Measurements from ENCODE around the gene ARHGEF10L. TPM values are rescaled to one million over a fixed set of nuclear protein-coding genes. Genes with fewer than 3 reads are reported as not detected.

The ARHGEF10L gene
- total RNA-seq, 1 donor from 2014 or later: 24.0 TPM

GRCh38 chr1:17637055-17637454 lies 97.6 kb downstream of the ARHGEF10L start:
- no peak for TF ChIP-seq CTCF (IDR thresholded peaks at IDR 0.05)
- H3K27ac Mint-ChIP-seq (ENCODE audit: unreplicated experiment): no peak overlapping the region
- H3K36me3 Mint-ChIP-seq (ENCODE audit: unreplicated experiment): peaks cover 53% of the 10 kb centered on the region
- H3K27me3 Mint-ChIP-seq (ENCODE audit: unreplicated experiment): no peaks in the 10 kb centered on the region
- H3K9me3 Mint-ChIP-seq (ENCODE audit: unreplicated experiment): no peaks in the 10 kb centered on the region
- no peak for DNase-seq (ENCODE audit: extremely low spot score, unreplicated experiment)
- H3K4me1 Mint-ChIP-seq (ENCODE audit: unreplicated experiment): peaks cover 30% of the 10 kb centered on the region
- H3K4me3 Mint-ChIP-seq (ENCODE audit: unreplicated experiment): no peak overlapping the region

- H3K4me3 Mint-ChIP-seq (ENCODE audit: unreplicated experiment): no peak overlapping the region
- H3K9me3 Mint-ChIP-seq (ENCODE audit: unreplicated experiment): no peaks in the 10 kb centered on the region
- peaks cover 47% of the 10 kb centered on the region for H3K36me3 Mint-ChIP-seq (ENCODE audit: unreplicated experiment)
- TF ChIP-seq CTCF (IDR thresholded peaks at IDR 0.05): no peak
- no peaks in the 10 kb centered on the region for H3K27me3 Mint-ChIP-seq (ENCODE audit: unreplicated experiment)
- no peak for DNase-seq (ENCODE audit: extremely low spot score, unreplicated experiment)
- H3K4me1 Mint-ChIP-seq (ENCODE audit: unreplicated experiment): peaks cover 8% of the 10 kb centered on the region
- H3K27ac Mint-ChIP-seq (ENCODE audit: unreplicated experiment): no peak overlapping the region
Measured at GRCh38 chr1:17639703-17640340, 100.3 kb downstream of the ARHGEF10L start.

- H3K9me3 Mint-ChIP-seq (ENCODE audit: unreplicated experiment): no peaks in the 10 kb centered on the region
Measured at GRCh38 chr1:17640393-17640792, 100.9 kb downstream of the ARHGEF10L start.

GRCh38 chr1:17640975-17641374 lies 101.5 kb downstream of the ARHGEF10L start:
- no peaks in the 10 kb centered on the region for H3K9me3 Mint-ChIP-seq (ENCODE audit: unreplicated experiment)
- no peak overlapping the region for H3K27ac Mint-ChIP-seq (ENCODE audit: unreplicated experiment)
- H3K4me3 Mint-ChIP-seq (ENCODE audit: unreplicated experiment): no peak overlapping the region
- H3K27me3 Mint-ChIP-seq (ENCODE audit: unreplicated experiment): no peaks in the 10 kb centered on the region
- H3K36me3 Mint-ChIP-seq (ENCODE audit: unreplicated experiment): peaks cover 43% of the 10 kb centered on the region
- TF ChIP-seq CTCF (IDR thresholded peaks at IDR 0.05): no peak
- H3K4me1 Mint-ChIP-seq (ENCODE audit: unreplicated experiment): peaks cover 3% of the 10 kb centered on the region
- DNase-seq (ENCODE audit: extremely low spot score, unreplicated experiment): no peak

More at GRCh38 chr1:17640393-17640792, 100.9 kb downstream of the ARHGEF10L start:
- H3K4me1 Mint-ChIP-seq (ENCODE audit: unreplicated experiment): peaks cover 8% of the 10 kb centered on the region
- no peaks in the 10 kb centered on the region for H3K27me3 Mint-ChIP-seq (ENCODE audit: unreplicated experiment)
- no peak overlapping the region for H3K27ac Mint-ChIP-seq (ENCODE audit: unreplicated experiment)
- TF ChIP-seq CTCF (IDR thresholded peaks at IDR 0.05): no peak
- DNase-seq (ENCODE audit: extremely low spot score, unreplicated experiment): no peak
- H3K4me3 Mint-ChIP-seq (ENCODE audit: unreplicated experiment): no peak overlapping the region
- H3K36me3 Mint-ChIP-seq (ENCODE audit: unreplicated experiment): peaks cover 48% of the 10 kb centered on the region

GRCh38 chr1:17642169-17642568 lies 102.7 kb downstream of the ARHGEF10L start:
- no peak for DNase-seq (ENCODE audit: extremely low spot score, unreplicated experiment)
- Mint-ChIP-seq H3K9me3 (ENCODE audit: unreplicated experiment) (no peaks in the 10 kb centered on the region), H3K4me3 (ENCODE audit: unreplicated experiment) (no peak overlapping the region), H3K27me3 (ENCODE audit: unreplicated experiment) (no peaks in the 10 kb centered on the region), H3K36me3 (ENCODE audit: unreplicated experiment) (peaks cover 35% of the 10 kb centered on the region), H3K27ac (ENCODE audit: unreplicated experiment) (no peak overlapping the region), H3K4me1 (ENCODE audit: unreplicated experiment) (peaks cover under 1% of the 10 kb centered on the region)
- TF ChIP-seq CTCF (IDR thresholded peaks at IDR 0.05): no peak

Measured in osteocyte (in vitro differentiated cells).